ENCODE data around the gene GFRA1. TPM values are rescaled to one million over a fixed set of nuclear protein-coding genes. Genes with fewer than 3 reads are reported as not detected.

GFRA1 gene
- polyA plus RNA-seq, 1 of the 3 experiments (the other 2 are of a cell fraction): 1.6 TPM

DNA sequence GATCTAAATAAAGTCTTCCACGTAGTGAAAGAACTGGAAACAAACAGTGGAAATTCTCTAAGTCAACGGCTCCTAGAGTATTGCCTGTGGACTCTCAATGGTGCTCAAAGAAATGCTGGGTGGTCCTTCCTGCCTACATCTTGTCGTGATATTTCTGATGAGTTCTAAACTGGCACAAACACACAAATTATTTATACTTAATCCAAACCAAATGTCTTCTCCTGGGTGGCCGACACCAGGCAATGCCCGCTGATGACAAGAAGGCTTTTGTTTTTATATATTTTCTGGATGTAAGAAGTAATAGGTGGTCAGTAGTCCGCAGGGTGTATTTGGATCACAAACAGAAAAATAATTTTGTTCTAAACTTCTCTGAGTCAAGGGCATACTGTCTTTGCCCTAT, 178.7 kb downstream of the GFRA1 start:
- Histone ChIP-seq H3K4me1 (ENCODE audit: control insufficient read depth in 1 of 2, insufficient read depth in 2 of 2, low read depth in 1 of 2, low read length in 1 of 2) (no peaks in the 10 kb centered on the region; a peak in 1 of 4 replicates), H3K27ac (ENCODE audit: low read depth in 2 of 2, low read length in 1 of 2) (no peak overlapping the region), H3K4me2 (no peak overlapping the region), H3K79me2 (ENCODE audit: insufficient read depth) (no peaks in the 10 kb centered on the region), H3K27me3 (ENCODE audit: insufficient read depth) (no peaks in the 10 kb centered on the region), H3F3A (replicated peaks; ENCODE audit: insufficient read depth) (no peaks in the 10 kb centered on the region), H3K9ac (no peak overlapping the region), H2AFZ (ENCODE audit: low read depth) (no peak overlapping the region), H3K36me3 (replicated peaks in 1 of 2; ENCODE audit: control insufficient read depth in 1 of 2, insufficient read depth in 2 of 2, low read length in 1 of 2) (no peaks in the 10 kb centered on the region), H3K9me2 (no peaks in the 10 kb centered on the region), H4K20me1 (ENCODE audit: insufficient read depth) (no peaks in the 10 kb centered on the region), H3K4me3 (ENCODE audit: low read depth in 2 of 2, low read length in 1 of 2) (no peak overlapping the region), H3K9me3 (no peaks in the 10 kb centered on the region)
- CTCF ChIA-PET: no interaction called here
- WGBS (ENCODE audit: low lambda C conversion rate): 43% methylated on average over 6 of the region's 6 CpGs
- POLR2A ChIA-PET: no interaction called here
- DNase-seq: no peak
- TF ChIP-seq GABPA (IDR thresholded peaks at IDR 0.05; ENCODE audit: low read depth): no peak
- TF ChIP-seq EZH2phosphoT487 (IDR thresholded peaks at IDR 0.05; ENCODE audit: borderline replicate concordance, low read depth): no peak
- no peak for TF ChIP-seq ELF1 (IDR thresholded peaks at IDR 0.05)
- no peak for TF ChIP-seq YY1 (IDR thresholded peaks at IDR 0.05; ENCODE audit: low read depth)
- no peak for TF ChIP-seq FOXM1 (IDR thresholded peaks at IDR 0.05; ENCODE audit: low read depth)
- TF ChIP-seq RXRA (IDR thresholded peaks at IDR 0.05; ENCODE audit: borderline replicate concordance, low read depth): no peak
- TF ChIP-seq NFIC (IDR thresholded peaks at IDR 0.05; ENCODE audit: borderline replicate concordance): no peak
- TF ChIP-seq, protein P1, sequence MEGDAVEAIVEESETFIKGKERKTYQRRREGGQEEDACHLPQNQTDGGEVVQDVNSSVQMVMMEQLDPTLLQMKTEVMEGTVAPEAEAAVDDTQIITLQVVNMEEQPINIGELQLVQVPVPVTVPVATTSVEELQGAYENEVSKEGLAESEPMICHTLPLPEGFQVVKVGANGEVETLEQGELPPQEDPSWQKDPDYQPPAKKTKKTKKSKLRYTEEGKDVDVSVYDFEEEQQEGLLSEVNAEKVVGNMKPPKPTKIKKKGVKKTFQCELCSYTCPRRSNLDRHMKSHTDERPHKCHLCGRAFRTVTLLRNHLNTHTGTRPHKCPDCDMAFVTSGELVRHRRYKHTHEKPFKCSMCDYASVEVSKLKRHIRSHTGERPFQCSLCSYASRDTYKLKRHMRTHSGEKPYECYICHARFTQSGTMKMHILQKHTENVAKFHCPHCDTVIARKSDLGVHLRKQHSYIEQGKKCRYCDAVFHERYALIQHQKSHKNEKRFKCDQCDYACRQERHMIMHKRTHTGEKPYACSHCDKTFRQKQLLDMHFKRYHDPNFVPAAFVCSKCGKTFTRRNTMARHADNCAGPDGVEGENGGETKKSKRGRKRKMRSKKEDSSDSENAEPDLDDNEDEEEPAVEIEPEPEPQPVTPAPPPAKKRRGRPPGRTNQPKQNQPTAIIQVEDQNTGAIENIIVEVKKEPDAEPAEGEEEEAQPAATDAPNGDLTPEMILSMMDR (IDR thresholded peaks at IDR 0.05): no peak
- no peak for TF ChIP-seq MEF2A (IDR thresholded peaks at IDR 0.05; ENCODE audit: borderline replicate concordance, low read depth)
- TF ChIP-seq JUND (IDR thresholded peaks at IDR 0.05): no peak
- no peak for TF ChIP-seq GATA2 (CRISPR knock-in tag; IDR thresholded peaks at IDR 0.05)
- TF ChIP-seq, protein P2, sequence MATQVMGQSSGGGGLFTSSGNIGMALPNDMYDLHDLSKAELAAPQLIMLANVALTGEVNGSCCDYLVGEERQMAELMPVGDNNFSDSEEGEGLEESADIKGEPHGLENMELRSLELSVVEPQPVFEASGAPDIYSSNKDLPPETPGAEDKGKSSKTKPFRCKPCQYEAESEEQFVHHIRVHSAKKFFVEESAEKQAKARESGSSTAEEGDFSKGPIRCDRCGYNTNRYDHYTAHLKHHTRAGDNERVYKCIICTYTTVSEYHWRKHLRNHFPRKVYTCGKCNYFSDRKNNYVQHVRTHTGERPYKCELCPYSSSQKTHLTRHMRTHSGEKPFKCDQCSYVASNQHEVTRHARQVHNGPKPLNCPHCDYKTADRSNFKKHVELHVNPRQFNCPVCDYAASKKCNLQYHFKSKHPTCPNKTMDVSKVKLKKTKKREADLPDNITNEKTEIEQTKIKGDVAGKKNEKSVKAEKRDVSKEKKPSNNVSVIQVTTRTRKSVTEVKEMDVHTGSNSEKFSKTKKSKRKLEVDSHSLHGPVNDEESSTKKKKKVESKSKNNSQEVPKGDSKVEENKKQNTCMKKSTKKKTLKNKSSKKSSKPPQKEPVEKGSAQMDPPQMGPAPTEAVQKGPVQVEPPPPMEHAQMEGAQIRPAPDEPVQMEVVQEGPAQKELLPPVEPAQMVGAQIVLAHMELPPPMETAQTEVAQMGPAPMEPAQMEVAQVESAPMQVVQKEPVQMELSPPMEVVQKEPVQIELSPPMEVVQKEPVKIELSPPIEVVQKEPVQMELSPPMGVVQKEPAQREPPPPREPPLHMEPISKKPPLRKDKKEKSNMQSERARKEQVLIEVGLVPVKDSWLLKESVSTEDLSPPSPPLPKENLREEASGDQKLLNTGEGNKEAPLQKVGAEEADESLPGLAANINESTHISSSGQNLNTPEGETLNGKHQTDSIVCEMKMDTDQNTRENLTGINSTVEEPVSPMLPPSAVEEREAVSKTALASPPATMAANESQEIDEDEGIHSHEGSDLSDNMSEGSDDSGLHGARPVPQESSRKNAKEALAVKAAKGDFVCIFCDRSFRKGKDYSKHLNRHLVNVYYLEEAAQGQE (IDR thresholded peaks at IDR 0.05; ENCODE audit: low read depth, low read length): no peak
- TF ChIP-seq, protein P3, sequence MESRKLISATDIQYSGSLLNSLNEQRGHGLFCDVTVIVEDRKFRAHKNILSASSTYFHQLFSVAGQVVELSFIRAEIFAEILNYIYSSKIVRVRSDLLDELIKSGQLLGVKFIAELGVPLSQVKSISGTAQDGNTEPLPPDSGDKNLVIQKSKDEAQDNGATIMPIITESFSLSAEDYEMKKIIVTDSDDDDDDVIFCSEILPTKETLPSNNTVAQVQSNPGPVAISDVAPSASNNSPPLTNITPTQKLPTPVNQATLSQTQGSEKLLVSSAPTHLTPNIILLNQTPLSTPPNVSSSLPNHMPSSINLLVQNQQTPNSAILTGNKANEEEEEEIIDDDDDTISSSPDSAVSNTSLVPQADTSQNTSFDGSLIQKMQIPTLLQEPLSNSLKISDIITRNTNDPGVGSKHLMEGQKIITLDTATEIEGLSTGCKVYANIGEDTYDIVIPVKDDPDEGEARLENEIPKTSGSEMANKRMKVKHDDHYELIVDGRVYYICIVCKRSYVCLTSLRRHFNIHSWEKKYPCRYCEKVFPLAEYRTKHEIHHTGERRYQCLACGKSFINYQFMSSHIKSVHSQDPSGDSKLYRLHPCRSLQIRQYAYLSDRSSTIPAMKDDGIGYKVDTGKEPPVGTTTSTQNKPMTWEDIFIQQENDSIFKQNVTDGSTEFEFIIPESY (IDR thresholded peaks at IDR 0.05; ENCODE audit: borderline replicate concordance, low read depth): no peak
- no peak for TF ChIP-seq TEAD4 (IDR thresholded peaks at IDR 0.05; ENCODE audit: borderline replicate concordance, insufficient read depth)
- no peak for TF ChIP-seq TAF1 (IDR thresholded peaks at IDR 0.05; ENCODE audit: borderline replicate concordance, low read depth, low read length)
- TF ChIP-seq SIN3A (IDR thresholded peaks at IDR 0.05; ENCODE audit: borderline replicate concordance, low read depth, low read length): no peak
- TF ChIP-seq, protein P4, sequence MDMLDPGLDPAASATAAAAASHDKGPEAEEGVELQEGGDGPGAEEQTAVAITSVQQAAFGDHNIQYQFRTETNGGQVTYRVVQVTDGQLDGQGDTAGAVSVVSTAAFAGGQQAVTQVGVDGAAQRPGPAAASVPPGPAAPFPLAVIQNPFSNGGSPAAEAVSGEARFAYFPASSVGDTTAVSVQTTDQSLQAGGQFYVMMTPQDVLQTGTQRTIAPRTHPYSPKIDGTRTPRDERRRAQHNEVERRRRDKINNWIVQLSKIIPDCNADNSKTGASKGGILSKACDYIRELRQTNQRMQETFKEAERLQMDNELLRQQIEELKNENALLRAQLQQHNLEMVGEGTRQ (IDR thresholded peaks at IDR 0.05; ENCODE audit: borderline replicate concordance, low read depth, low read length): no peak
- no peak for TF ChIP-seq RFX5 (IDR thresholded peaks at IDR 0.05; ENCODE audit: low read length)
- TF ChIP-seq MXI1 (IDR thresholded peaks at IDR 0.05; ENCODE audit: low read depth, low read length): no peak

Data from SK-N-SH (cell line).